HEK293 (cell line): ENCODE measurements around the gene OSCP1.

Experiments used
- CTCF ChIA-PET: fragments of 350-600 bp; formaldehyde crosslinking; extraction: SDS; loops from one replicate; lab custom pipeline; 2021; ENCODE audit warnings: antibody characterized with exemption; lab: Yijun Ruan, JAX
- POLR2A ChIA-PET: fragments of 300-600 bp; formaldehyde crosslinking; extraction: SDS; loops from one replicate; lab custom pipeline; 2020; ENCODE audit warnings: antibody characterized with exemption, inconsistent platforms; lab: Yijun Ruan, JAX
- H3K27ac ChIP-seq: fragments of 200-500 bp; sonication (Bioruptor generic); 2 replicates; pipeline ENCODE4 v1.5.1; 2014; ENCODE audit warnings: low read depth, low read length, control low read depth, inconsistent platforms; ENCODE audit errors: extremely low read depth
- H3K36me3 ChIP-seq, 2 experiments: fragments of 200-500 bp in 1 of 2; sonication (Bioruptor generic) in 1 of 2; 1 replicate in 1 of 2; 2 replicates in 1 of 2; pipeline ENCODE4 v1.5.1; 2014 to 2017; ENCODE audit warnings: inconsistent platforms in 2 of 2, low read length in 2 of 2; ENCODE audit not compliant: control insufficient read depth in 2 of 2, insufficient read depth in 1 of 2
- H3K4me1 ChIP-seq: fragments of 200-500 bp; sonication (Bioruptor generic); 2 replicates; pipeline ENCODE4 v1.5.1; 2014; ENCODE audit warnings: mild to moderate bottlenecking, low read length, inconsistent platforms; ENCODE audit not compliant: control insufficient read depth, insufficient read depth
- H3K4me3 ChIP-seq: 2 replicates; pipeline ENCODE4 v1.5.1; 2011; ENCODE audit warnings: low read depth, mild to moderate bottlenecking, control low read depth, low read length, moderate library complexity
- H3K9me3 ChIP-seq: fragments of 200-500 bp; sonication (Bioruptor generic); 2 replicates; pipeline ENCODE4 v1.5.1; 2014; ENCODE audit warnings: low read depth, low read length, inconsistent platforms; ENCODE audit not compliant: control insufficient read depth, insufficient read depth
- FEZF1 ChIP-seq: fragments of 450-650 bp; formaldehyde crosslinking; IDR thresholded peaks from 2 replicates; pipeline ENCODE4 v1.5.1; 2016; ENCODE audit warnings: missing biosample characterization, missing genetic modification characterization
- GFI1B ChIP-seq: fragments of 450-650 bp; formaldehyde crosslinking; IDR thresholded peaks from 2 replicates; pipeline ENCODE4 v1.5.1; 2016; ENCODE audit warnings: missing biosample characterization, missing genetic modification characterization
- OVOL3 ChIP-seq: fragments of 450-650 bp; formaldehyde crosslinking; IDR thresholded peaks from 2 replicates; pipeline ENCODE4 v1.5.1; 2016; ENCODE audit warnings: missing biosample characterization, missing genetic modification characterization
- PRDM6 ChIP-seq: fragments of 450-650 bp; formaldehyde crosslinking; IDR thresholded peaks from 2 replicates; pipeline ENCODE4 v1.5.1; 2017; ENCODE audit warnings: missing biosample characterization, missing genetic modification characterization
- RBAK ChIP-seq: fragments of 450-650 bp; formaldehyde crosslinking; IDR thresholded peaks from 2 replicates; pipeline ENCODE4 v1.5.1; 2016; ENCODE audit warnings: missing biosample characterization, missing genetic modification characterization
- SCRT2 ChIP-seq: fragments of 450-650 bp; formaldehyde crosslinking; IDR thresholded peaks from 2 replicates; pipeline ENCODE4 v1.5.1; 2016; ENCODE audit warnings: missing biosample characterization, missing genetic modification characterization
- TRIM28 ChIP-seq: IDR thresholded peaks from 2 replicates; pipeline ENCODE4 v1.6.1; 2011; ENCODE audit warnings: low read length, control low read depth, borderline replicate concordance
- TSHZ1 ChIP-seq: fragments of 450-650 bp; formaldehyde crosslinking; IDR thresholded peaks from 2 replicates; pipeline ENCODE4 v1.5.1; 2016; ENCODE audit warnings: missing biosample characterization, missing genetic modification characterization, borderline replicate concordance
- ZFHX2 ChIP-seq: fragments of 450-650 bp; formaldehyde crosslinking; conservative IDR thresholded peaks from 2 replicates; pipeline ENCODE4 v1.5.1; 2016; ENCODE audit warnings: missing biosample characterization, missing genetic modification characterization
- ZNF112 ChIP-seq: fragments of 450-650 bp; formaldehyde crosslinking; IDR thresholded peaks from 2 replicates; pipeline ENCODE4 v1.5.0; 2017; ENCODE audit warnings: missing biosample characterization, missing genetic modification characterization
- ZNF19 ChIP-seq: fragments of 450-650 bp; formaldehyde crosslinking; IDR thresholded peaks from 2 replicates; pipeline ENCODE4; 2016; ENCODE audit warnings: missing biosample characterization, missing genetic modification characterization, low read depth
- ZNF2 ChIP-seq: fragments of 450-650 bp; formaldehyde crosslinking; IDR thresholded peaks from 2 replicates; pipeline ENCODE4 v1.5.1; 2016; ENCODE audit warnings: missing biosample characterization, missing genetic modification characterization
- ZNF202 ChIP-seq: fragments of 450-650 bp; formaldehyde crosslinking; IDR thresholded peaks from 2 replicates; pipeline ENCODE4 v1.5.1; 2016; ENCODE audit warnings: missing biosample characterization, missing genetic modification characterization, borderline replicate concordance
- ZNF214 ChIP-seq: fragments of 450-650 bp; formaldehyde crosslinking; IDR thresholded peaks from 2 replicates; pipeline ENCODE4 v1.5.1; 2017; ENCODE audit warnings: missing biosample characterization, mild to moderate bottlenecking, missing genetic modification characterization, borderline replicate concordance
- ZNF37A ChIP-seq: fragments of 450-650 bp; IDR thresholded peaks from 2 replicates; pipeline ENCODE4 v1.5.1; 2018; ENCODE audit warnings: missing biosample characterization, missing genetic modification characterization
- ZNF544 ChIP-seq: fragments of 450-650 bp; formaldehyde crosslinking; IDR thresholded peaks from 2 replicates; pipeline ENCODE4 v1.5.0; 2017; ENCODE audit warnings: missing biosample characterization, missing genetic modification characterization
- ZNF560 ChIP-seq: fragments of 450-650 bp; formaldehyde crosslinking; IDR thresholded peaks from 2 replicates; pipeline ENCODE4 v1.5.1; 2017; ENCODE audit warnings: missing biosample characterization, missing genetic modification characterization, borderline replicate concordance
- ZNF768 ChIP-seq: fragments of 450-650 bp; formaldehyde crosslinking; IDR thresholded peaks from 2 replicates; pipeline ENCODE4 v1.5.1; 2018; ENCODE audit warnings: missing biosample characterization, mild to moderate bottlenecking, missing genetic modification characterization
- TF ChIP-seq, protein P1 (sequence below): fragments of 450-650 bp; formaldehyde crosslinking; IDR thresholded peaks from 2 replicates; pipeline ENCODE4 v1.5.1; 2016; ENCODE audit warnings: missing biosample characterization, missing genetic modification characterization
- TF ChIP-seq, protein P2 (sequence below): fragments of 450-650 bp; formaldehyde crosslinking; IDR thresholded peaks from 2 replicates; pipeline ENCODE4 v1.5.1; 2016; ENCODE audit warnings: missing biosample characterization, missing genetic modification characterization
- TF ChIP-seq, protein P3 (sequence below): fragments of 450-650 bp; formaldehyde crosslinking; IDR thresholded peaks from 2 replicates; pipeline ENCODE4 v1.5.1; 2016; ENCODE audit warnings: missing biosample characterization, missing genetic modification characterization

OSCP1 gene

GRCh38 chr1:36481771-36482723 lies 31.8 kb upstream of the OSCP1 start:
- POLR2A ChIA-PET: no interaction called here

DNA sequence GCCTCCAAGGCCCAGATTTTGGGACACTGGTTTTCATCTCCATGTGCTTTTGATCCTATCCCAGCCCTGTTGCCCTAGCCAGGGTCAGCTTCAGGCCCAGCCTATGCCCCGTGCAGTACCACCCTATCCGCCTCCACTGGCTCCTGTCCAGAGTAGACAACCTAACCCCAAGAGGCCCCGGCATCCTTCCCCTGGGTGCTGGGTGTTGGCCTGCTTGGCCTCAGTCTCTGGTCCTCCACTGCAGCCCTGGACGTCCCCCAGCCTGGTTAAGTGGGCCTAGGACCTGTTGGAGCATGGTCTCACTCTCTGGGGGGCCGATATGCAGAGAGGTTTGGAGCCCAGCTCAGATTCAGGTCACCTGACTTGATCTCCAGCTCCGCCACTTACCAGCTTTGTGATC lies 30.8 kb upstream of the OSCP1 start:
- H3K4me3 ChIP-seq: no peak overlapping the region
- H3K36me3 ChIP-seq: no peaks in the 10 kb centered on the region
- no peak for TF ChIP-seq ZNF37A (tag by site-specific recombination)
- no peaks in the 10 kb centered on the region for H3K4me1 ChIP-seq
- ChIA-PET CTCF (no interaction called here), POLR2A (no interaction called here)
- H3K9me3 ChIP-seq: no peaks in the 10 kb centered on the region
- no peak overlapping the region for H3K27ac ChIP-seq

More at GRCh38 chr1:36481771-36482723, 31.8 kb upstream of the OSCP1 start:
- Histone ChIP-seq H3K27ac (no peak overlapping the region), H3K4me1 (no peaks in the 10 kb centered on the region), H3K9me3 (no peaks in the 10 kb centered on the region), H3K4me3 (no peak overlapping the region), H3K36me3 (no peaks in the 10 kb centered on the region)
- CTCF ChIA-PET: interaction anchor here (0.6 to 0.9 kb wide), 3 partner anchors 34 to 61 kb away, joined by 3 to 7 read pairs (median 3); no protein-coding TSS in a partner anchor
- TF ChIP-seq, protein P1, sequence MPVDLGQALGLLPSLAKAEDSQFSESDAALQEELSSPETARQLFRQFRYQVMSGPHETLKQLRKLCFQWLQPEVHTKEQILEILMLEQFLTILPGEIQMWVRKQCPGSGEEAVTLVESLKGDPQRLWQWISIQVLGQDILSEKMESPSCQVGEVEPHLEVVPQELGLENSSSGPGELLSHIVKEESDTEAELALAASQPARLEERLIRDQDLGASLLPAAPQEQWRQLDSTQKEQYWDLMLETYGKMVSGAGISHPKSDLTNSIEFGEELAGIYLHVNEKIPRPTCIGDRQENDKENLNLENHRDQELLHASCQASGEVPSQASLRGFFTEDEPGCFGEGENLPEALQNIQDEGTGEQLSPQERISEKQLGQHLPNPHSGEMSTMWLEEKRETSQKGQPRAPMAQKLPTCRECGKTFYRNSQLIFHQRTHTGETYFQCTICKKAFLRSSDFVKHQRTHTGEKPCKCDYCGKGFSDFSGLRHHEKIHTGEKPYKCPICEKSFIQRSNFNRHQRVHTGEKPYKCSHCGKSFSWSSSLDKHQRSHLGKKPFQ: 0 out of 2 replicates have a peak, but pooled peaks have one; percentile 79
- 0 out of 2 replicates have a peak, but pooled peaks have one; percentile 26 for TF ChIP-seq ZFHX2
- TF ChIP-seq ZNF768 (tag by site-specific recombination): no peak

DNA sequence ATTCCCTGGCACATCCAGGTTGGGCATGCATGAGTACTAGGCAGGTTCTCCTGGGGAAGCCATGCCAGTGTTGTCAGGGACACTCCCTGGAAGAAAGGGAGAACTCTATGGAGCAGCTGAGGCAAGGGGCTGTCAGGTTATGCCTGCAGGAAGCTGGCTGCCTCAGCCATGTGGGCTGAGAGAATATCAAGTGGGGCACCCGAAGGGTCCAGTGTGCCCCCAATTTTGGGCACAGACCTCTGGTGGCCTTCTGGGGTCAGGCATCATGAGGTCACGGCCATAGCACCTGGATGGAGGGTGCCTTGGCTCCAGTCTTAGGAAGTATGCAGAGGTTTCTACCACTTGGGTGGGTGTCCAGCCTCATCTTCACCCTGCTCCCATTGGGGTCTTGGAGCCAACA lies 29.9 kb upstream of the OSCP1 start:
- POLR2A ChIA-PET: no interaction called here
- CTCF ChIA-PET: interaction anchor here (2.6 kb wide), 1 partner anchor 36 kb away, joined by 11 read pairs; no protein-coding TSS in a partner anchor
- no peaks in the 10 kb centered on the region for H3K9me3 ChIP-seq

More for the DNA sequence above, 29.9 kb upstream of the OSCP1 start:
- no peaks in the 10 kb centered on the region for H3K36me3 ChIP-seq
- no peak overlapping the region for H3K27ac ChIP-seq
- no peak for TF ChIP-seq PRDM6 (tag by site-specific recombination)
- TF ChIP-seq FEZF1 (tag by site-specific recombination): no peak
- no peak for TF ChIP-seq ZNF2 (tag by site-specific recombination)
- no peak for TF ChIP-seq OVOL3 (tag by site-specific recombination)
- TF ChIP-seq ZNF560: no peak
- no peak for TF ChIP-seq TSHZ1 (tag by site-specific recombination)
- TF ChIP-seq GFI1B (tag by site-specific recombination): no peak
- TF ChIP-seq ZNF544 (tag by site-specific recombination): no peak
- TF ChIP-seq ZNF202 (tag by site-specific recombination): no peak
- TF ChIP-seq RBAK (tag by site-specific recombination): no peak
- no peak for TF ChIP-seq ZNF19
- TF ChIP-seq, protein P2, sequence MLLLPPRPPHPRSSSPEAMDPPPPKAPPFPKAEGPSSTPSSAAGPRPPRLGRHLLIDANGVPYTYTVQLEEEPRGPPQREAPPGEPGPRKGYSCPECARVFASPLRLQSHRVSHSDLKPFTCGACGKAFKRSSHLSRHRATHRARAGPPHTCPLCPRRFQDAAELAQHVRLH (tag by site-specific recombination): no peak
- no peak for TF ChIP-seq SCRT2 (tag by site-specific recombination)
- TF ChIP-seq, protein P3, sequence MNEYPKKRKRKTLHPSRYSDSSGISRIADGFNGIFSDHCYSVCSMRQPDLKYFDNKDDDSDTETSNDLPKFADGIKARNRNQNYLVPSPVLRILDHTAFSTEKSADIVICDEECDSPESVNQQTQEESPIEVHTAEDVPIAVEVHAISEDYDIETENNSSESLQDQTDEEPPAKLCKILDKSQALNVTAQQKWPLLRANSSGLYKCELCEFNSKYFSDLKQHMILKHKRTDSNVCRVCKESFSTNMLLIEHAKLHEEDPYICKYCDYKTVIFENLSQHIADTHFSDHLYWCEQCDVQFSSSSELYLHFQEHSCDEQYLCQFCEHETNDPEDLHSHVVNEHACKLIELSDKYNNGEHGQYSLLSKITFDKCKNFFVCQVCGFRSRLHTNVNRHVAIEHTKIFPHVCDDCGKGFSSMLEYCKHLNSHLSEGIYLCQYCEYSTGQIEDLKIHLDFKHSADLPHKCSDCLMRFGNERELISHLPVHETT (tag by site-specific recombination): no peak
- no peak for TF ChIP-seq ZNF112 (tag by site-specific recombination)
- TF ChIP-seq TRIM28: no peak
- TF ChIP-seq ZNF214 (tag by site-specific recombination): no peak
- H3K4me3 ChIP-seq: no peak overlapping the region
- H3K4me1 ChIP-seq: no peaks in the 10 kb centered on the region
